Fibroblast of the aortic adventitia (primary cell): ENCODE results near the gene PTGES3L. TPM values are rescaled to one million over a fixed set of nuclear protein-coding genes. Genes with fewer than 3 reads are reported as not detected.
"Not testable (repeated sequence)": the region's sequence is repeated elsewhere in the genome, so short reads cannot be mapped to it uniquely, and the experiment has no call there.

ENCODE experiments used
- DNase-seq: peaks from one replicate; pipeline ENCODE4 v3.0.0-alpha.2; 2010; ENCODE audit warnings: low read depth
- H3K4me3 ChIP-seq: 2 replicates; pipeline ENCODE4 v1.5.1; 2011; ENCODE audit warnings: low read depth, mild to moderate bottlenecking, control low read depth, low read length, moderate library complexity
- small RNA-seq: library from RNA; depleted of rRNA; stranded (forward); fragments of <200 nt; gene quantifications from one replicate; pipeline ENCODE3, GENCODE V24; 2012
- total RNA-seq: library from RNA; depleted of rRNA; stranded (reverse); fragments of >200 nt; gene quantifications from 2 replicates; pipeline ENCODE4 v1.2.3, GENCODE V29; 2012; ENCODE audit warnings: low replicate concordance
- TF ChIP-seq, protein P1 (sequence below): IDR thresholded peaks from 2 replicates; pipeline ENCODE4 v1.5.1; 2011; ENCODE audit warnings: mild to moderate bottlenecking, low read length, control low read depth, inconsistent platforms; ENCODE audit not compliant: insufficient read depth

The PTGES3L gene
- total RNA-seq, 1 donor = 0.18 TPM

DNA sequence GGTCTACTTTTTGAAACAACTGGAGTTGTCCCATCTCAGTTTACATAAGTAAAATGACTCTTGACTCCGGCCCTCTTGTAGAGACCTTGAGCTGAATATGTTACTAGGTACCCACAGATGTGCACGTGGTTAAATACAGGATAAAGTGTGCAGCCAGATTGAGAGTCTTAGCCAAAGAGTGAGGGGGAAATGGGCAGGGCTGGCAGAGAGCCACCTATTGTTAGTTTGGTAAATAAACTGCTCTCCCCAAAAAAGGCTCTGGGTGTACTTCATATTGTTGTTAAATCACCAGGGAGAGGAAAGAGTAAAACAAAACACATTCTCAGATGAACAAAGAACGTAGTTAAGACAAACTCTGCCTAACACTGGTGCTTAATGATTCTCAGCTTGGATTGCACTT is 59.0 kb downstream of the PTGES3L start:
- no peak overlapping the region for H3K4me3 ChIP-seq
- TF ChIP-seq, protein P1, sequence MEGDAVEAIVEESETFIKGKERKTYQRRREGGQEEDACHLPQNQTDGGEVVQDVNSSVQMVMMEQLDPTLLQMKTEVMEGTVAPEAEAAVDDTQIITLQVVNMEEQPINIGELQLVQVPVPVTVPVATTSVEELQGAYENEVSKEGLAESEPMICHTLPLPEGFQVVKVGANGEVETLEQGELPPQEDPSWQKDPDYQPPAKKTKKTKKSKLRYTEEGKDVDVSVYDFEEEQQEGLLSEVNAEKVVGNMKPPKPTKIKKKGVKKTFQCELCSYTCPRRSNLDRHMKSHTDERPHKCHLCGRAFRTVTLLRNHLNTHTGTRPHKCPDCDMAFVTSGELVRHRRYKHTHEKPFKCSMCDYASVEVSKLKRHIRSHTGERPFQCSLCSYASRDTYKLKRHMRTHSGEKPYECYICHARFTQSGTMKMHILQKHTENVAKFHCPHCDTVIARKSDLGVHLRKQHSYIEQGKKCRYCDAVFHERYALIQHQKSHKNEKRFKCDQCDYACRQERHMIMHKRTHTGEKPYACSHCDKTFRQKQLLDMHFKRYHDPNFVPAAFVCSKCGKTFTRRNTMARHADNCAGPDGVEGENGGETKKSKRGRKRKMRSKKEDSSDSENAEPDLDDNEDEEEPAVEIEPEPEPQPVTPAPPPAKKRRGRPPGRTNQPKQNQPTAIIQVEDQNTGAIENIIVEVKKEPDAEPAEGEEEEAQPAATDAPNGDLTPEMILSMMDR = no peak

GRCh38 chr17:42920106-42920900 is 59.6 kb downstream of the PTGES3L start:
- no peak overlapping the region for H3K4me3 ChIP-seq
- DNase-seq = no peak
- TF ChIP-seq, protein P1 = no peak

More for the DNA sequence above, 59.0 kb downstream of the PTGES3L start:
- no peak for DNase-seq

DNA sequence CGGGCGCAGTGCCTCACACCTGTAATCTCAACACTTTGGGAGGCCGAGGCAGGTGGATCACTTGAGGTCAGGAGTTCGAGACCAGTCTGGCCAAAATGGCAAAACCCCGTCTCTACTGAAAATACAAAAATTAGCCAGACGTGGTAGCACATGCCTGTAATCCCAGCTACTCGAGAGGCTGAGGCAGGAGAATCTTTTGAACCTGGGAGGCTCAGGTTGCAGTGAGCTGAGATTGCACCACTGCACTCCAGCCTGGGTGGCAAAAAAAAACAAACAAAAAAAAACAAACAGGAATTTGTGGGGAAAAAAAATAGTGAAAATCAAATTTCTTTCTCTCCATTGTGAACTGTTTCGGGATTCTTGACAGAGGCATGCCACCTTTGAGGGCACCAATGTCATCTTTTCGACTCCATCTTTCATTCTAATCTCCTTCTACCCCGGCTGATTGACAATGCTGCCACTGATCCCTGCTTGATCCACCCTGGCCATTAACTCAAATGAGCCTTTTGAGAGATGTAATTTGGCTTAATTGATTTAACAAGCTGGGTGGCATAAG is 60.3 kb downstream of the PTGES3L start:
- H3K4me3 ChIP-seq, DNase-seq: not testable (repeated sequence)

- H3K4me3 ChIP-seq = no peak overlapping the region
- no peak for DNase-seq
- TF ChIP-seq, protein P1 = no peak
These were observed 60.9 kb downstream of the PTGES3L start for GRCh38 chr17:42918902-42919521.

Small RNA genes lying within 50 kb of the gene (small RNA-seq; reads per million reads assigned to genes)
- gene AARSD1 (not detected), gene RF00561 (not detected)

Other genes with a start within 250 kb of the PTGES3L start
- gene EZH1, start 235.0 kb downstream of the PTGES3L start, total RNA-seq = 26.7 and 31.4 TPM in 2 replicates
- 0.27 and 4.8 TPM in 2 replicates for gene RAMP2, start 218.9 kb downstream of the PTGES3L start, total RNA-seq
- gene VPS25, start 206.6 kb downstream of the PTGES3L start, total RNA-seq = 4.2 and 57.2 TPM in 2 replicates
- 0.45 and 3.5 TPM in 2 replicates for gene WNK4, start 199.5 kb downstream of the PTGES3L start, total RNA-seq
- gene COA3, start 181.4 kb downstream of the PTGES3L start, total RNA-seq = 40.8 and 67.5 TPM in 2 replicates
- gene CNTD1, start 181.2 kb downstream of the PTGES3L start, total RNA-seq = 0.54 TPM in 1 of 2 replicates, not detected in the other
- 72.6 and 99.3 TPM in 2 replicates for gene BECN1, start 155.8 kb downstream of the PTGES3L start, total RNA-seq
- gene PSME3, start 146.7 kb downstream of the PTGES3L start, total RNA-seq = 86.3 and 101 TPM in 2 replicates
- 0.25 and 0.72 TPM in 2 replicates for gene AOC2, start 135.5 kb downstream of the PTGES3L start, total RNA-seq
- under 0.01 and 0.08 TPM in 2 replicates for gene AOC3, start 128.9 kb downstream of the PTGES3L start, total RNA-seq
- not detected in 2 replicates for gene G6PC1, start 79.3 kb downstream of the PTGES3L start, total RNA-seq
- 18.9 and 20.0 TPM in 2 replicates for gene AARSD1, start 15.6 kb downstream of the PTGES3L start, total RNA-seq
- 7.7 and 12.1 TPM in 2 replicates for gene RUNDC1, start 485 bp upstream of the PTGES3L start, total RNA-seq
- 336 and 1,876 TPM in 2 replicates for gene RPL27, start 18.3 kb upstream of the PTGES3L start, total RNA-seq
- 34.7 and 43.0 TPM in 2 replicates for gene IFI35, start 26.7 kb upstream of the PTGES3L start, total RNA-seq
- 435 and 461 TPM in 2 replicates for gene VAT1, start 42.3 kb upstream of the PTGES3L start, total RNA-seq
- 0.45 and 0.98 TPM in 2 replicates for gene RND2, start 45.2 kb upstream of the PTGES3L start, total RNA-seq
- 13.0 and 44.6 TPM in 2 replicates for gene BRCA1, start 145.3 kb upstream of the PTGES3L start, total RNA-seq
- 63.2 and 111 TPM in 2 replicates for gene NBR1, start 191.1 kb upstream of the PTGES3L start, total RNA-seq
- 4.3 and 7.2 TPM in 2 replicates for gene TMEM106A, start 231.8 kb upstream of the PTGES3L start, total RNA-seq
- not detected in 2 replicates for gene CCDC200, start 248.5 kb upstream of the PTGES3L start, total RNA-seq